H1 (cell line): ENCODE results near the gene RAB11FIP3. TPM values are rescaled to one million over a fixed set of nuclear protein-coding genes. Genes with fewer than 3 reads are reported as not detected.

Experiments used
- CTCF ChIA-PET: fragments of 300-600 bp; sonication (Branson Sonifier 250); formaldehyde crosslinking; loops from one replicate; lab custom pipeline; 2021; ENCODE audit not compliant: partially characterized antibody; lab: Charles Lee
- POLR2A ChIA-PET: fragments of 300-600 bp; sonication (Branson Sonifier 250); formaldehyde crosslinking; loops from one replicate; lab custom pipeline; 2021; ENCODE audit warnings: inconsistent platforms; ENCODE audit not compliant: partially characterized antibody; lab: Charles Lee
- DNase-seq, 2 experiments: peaks; one replicate each; pipeline versions ENCODE4 v3.0.0 to v3.0.0-alpha.2; 2010 to 2022; ENCODE audit warnings: low spot score in 2 of 2, low read depth in 1 of 2, mixed read lengths in 1 of 2
- FAIRE-seq: peaks from 2 replicates; lab custom pipeline; 2011; peaks lifted over from hg19 to GRCh38; lab: Jason Lieb, UNC
- H2AFZ ChIP-seq: 2 replicates; pipeline ENCODE4 v1.8.1; 2012; ENCODE audit warnings: low read length, inconsistent platforms
- H2AK5ac ChIP-seq: 2 replicates; pipeline ENCODE4 v1.6.1; 2013; ENCODE audit warnings: low read depth, low read length
- H2BK120ac ChIP-seq: replicated peaks from 2 replicates; pipeline ENCODE3; 2013; ENCODE audit warnings: low read depth, low read length, inconsistent platforms
- H2BK12ac ChIP-seq: 2 replicates; pipeline ENCODE4 v1.6.1; 2013; ENCODE audit warnings: low read depth, low read length
- H2BK15ac ChIP-seq: 2 replicates; pipeline ENCODE4 v1.6.1; 2013; ENCODE audit warnings: low read length
- H2BK20ac ChIP-seq: 2 replicates; pipeline ENCODE4 v1.6.1; 2013; ENCODE audit warnings: low read length
- H2BK5ac ChIP-seq: 2 replicates; pipeline ENCODE4 v1.6.1; 2013; ENCODE audit warnings: low read depth, low read length
- H3K14ac ChIP-seq: 2 replicates; pipeline ENCODE4 v1.6.1; 2013; ENCODE audit warnings: inconsistent platforms; ENCODE audit not compliant: insufficient read length
- H3K18ac ChIP-seq: 2 replicates; pipeline ENCODE4 v1.6.1; 2013; ENCODE audit warnings: low read length; ENCODE audit errors: extremely low read depth
- H3K23ac ChIP-seq: 2 replicates; pipeline ENCODE4 v1.6.1; 2013; ENCODE audit warnings: inconsistent platforms; ENCODE audit not compliant: insufficient read length
- H3K23me2 ChIP-seq: 2 replicates; pipeline ENCODE4 v1.6.1; 2013; ENCODE audit warnings: low read depth, low read length
- H3K27ac ChIP-seq: 2 replicates; pipeline ENCODE4 v1.6.1; 2011; ENCODE audit warnings: low read depth, low read length, inconsistent platforms
- H3K27me3 ChIP-seq, 4 experiments: replicated peaks in 1 of 4; 1 replicate in 1 of 4; 2 replicates in 3 of 4; pipeline versions ENCODE4 v1.6.1 to v1.8.1; 2011 to 2013; ENCODE audit warnings: low read length in 3 of 4, mild to moderate bottlenecking in 3 of 4, inconsistent platforms in 2 of 4, mixed read lengths in 2 of 4, moderate library complexity in 1 of 4; ENCODE audit not compliant: control insufficient read depth in 3 of 4, insufficient read depth in 3 of 4; ENCODE audit errors: extremely low read depth in 1 of 4
- H3K36me3 ChIP-seq, 4 experiments: 2 replicates each; pipeline versions ENCODE4 v1.6.1 to v1.8.1; 2011 to 2013; ENCODE audit warnings: mild to moderate bottlenecking in 4 of 4, low read length in 3 of 4, moderate library complexity in 2 of 4, control low read depth in 1 of 4, inconsistent platforms in 1 of 4; ENCODE audit not compliant: insufficient read depth in 4 of 4, control insufficient read depth in 2 of 4
- H3K4ac ChIP-seq: replicated peaks from 2 replicates; pipeline ENCODE3; 2013; ENCODE audit warnings: low read length, low read depth, mixed read lengths, inconsistent platforms; ENCODE audit not compliant: insufficient read length
- H3K4me1 ChIP-seq, 4 experiments: replicated peaks in 1 of 4; 1 replicate in 1 of 4; 2 replicates in 3 of 4; pipeline versions ENCODE4 v1.6.1 to v1.8.1; 2011 to 2013; ENCODE audit warnings: low read length in 3 of 4, inconsistent platforms in 2 of 4, mixed read lengths in 1 of 4; ENCODE audit not compliant: insufficient read depth in 4 of 4, control insufficient read depth in 3 of 4
- H3K4me2 ChIP-seq, 2 experiments: 2 replicates each; pipeline versions ENCODE4 v1.6.1 to v1.8.1; 2011 to 2013; ENCODE audit warnings: low read depth in 2 of 2, low read length in 2 of 2, control low read depth in 1 of 2, inconsistent platforms in 1 of 2, mild to moderate bottlenecking in 1 of 2; ENCODE audit not compliant: insufficient read depth in 1 of 2
- H3K4me3 ChIP-seq, 4 experiments: fragments of 200-600, 300-600 bp in 1 of 4; sonication (generic), shearing (Covaris generic), sonication (Bioruptor Twin) in 1 of 4; 2 replicates each; pipeline versions ENCODE4 v1.5.1 to v1.8.1; 2011 to 2016; ENCODE audit warnings: low read length in 4 of 4, low read depth in 3 of 4, control low read depth in 2 of 4, inconsistent platforms in 2 of 4, mild to moderate bottlenecking in 2 of 4, mixed read lengths in 1 of 4, moderate library complexity in 1 of 4; ENCODE audit not compliant: insufficient read depth in 2 of 4; ENCODE audit errors: extremely low read depth in 1 of 4
- H3K56ac ChIP-seq: replicated peaks from 2 replicates; pipeline ENCODE3; 2013; ENCODE audit warnings: low read depth, mild to moderate bottlenecking, mixed read lengths, low read length, inconsistent platforms; ENCODE audit not compliant: insufficient read length
- H3K79me1 ChIP-seq: 2 replicates; pipeline ENCODE4 v1.6.1; 2013; ENCODE audit warnings: low read depth, low read length, control low read depth
- H3K79me2 ChIP-seq, 2 experiments: 2 replicates each; pipeline versions ENCODE4 v1.6.1 to v1.8.1; 2012 to 2013; ENCODE audit warnings: low read length in 2 of 2, mild to moderate bottlenecking in 2 of 2, inconsistent platforms in 1 of 2; ENCODE audit not compliant: insufficient read depth in 2 of 2, control insufficient read depth in 1 of 2
- H3K9ac ChIP-seq, 4 experiments: replicated peaks in 1 of 4; 1 replicate in 1 of 4; 2 replicates in 3 of 4; pipeline versions ENCODE4 v1.6.1 to v1.8.1; 2011 to 2013; ENCODE audit warnings: low read depth in 3 of 4, low read length in 3 of 4, control low read depth in 2 of 4, mild to moderate bottlenecking in 2 of 4, moderate library complexity in 2 of 4, inconsistent platforms in 1 of 4; ENCODE audit errors: extremely low read depth in 1 of 4
- H3K9me3 ChIP-seq, 2 experiments: 2 replicates each; pipeline versions ENCODE4 v1.6.1 to v1.8.1; 2012 to 2013; ENCODE audit warnings: mild to moderate bottlenecking in 2 of 2, moderate library complexity in 2 of 2, control low read depth in 1 of 2, inconsistent platforms in 1 of 2, low read depth in 1 of 2, low read length in 1 of 2, mixed read lengths in 1 of 2; ENCODE audit not compliant: insufficient read depth in 2 of 2
- H4K20me1 ChIP-seq, 2 experiments: replicated peaks in 1 of 2; 2 replicates each; pipeline versions ENCODE3 to v1.8.1; 2011 to 2013; ENCODE audit warnings: inconsistent platforms in 2 of 2, low read length in 2 of 2, mild to moderate bottlenecking in 1 of 2; ENCODE audit not compliant: insufficient read depth in 2 of 2, control insufficient read depth in 1 of 2
- H4K5ac ChIP-seq: 2 replicates; pipeline ENCODE4 v1.6.1; 2013; ENCODE audit warnings: low read length, low read depth, mixed read lengths, inconsistent platforms; ENCODE audit not compliant: insufficient read length
- H4K8ac ChIP-seq: 2 replicates; pipeline ENCODE4 v1.8.0; 2013; ENCODE audit warnings: mild to moderate bottlenecking, moderate library complexity, low read length, inconsistent platforms; ENCODE audit not compliant: insufficient read depth; ENCODE audit errors: extremely low read depth
- H4K91ac ChIP-seq: replicated peaks from 2 replicates; pipeline ENCODE3; 2013; ENCODE audit warnings: low read length, mixed read lengths, inconsistent platforms; ENCODE audit not compliant: insufficient read length
- ATF3 ChIP-seq: IDR thresholded peaks from 2 replicates; pipeline ENCODE4 v1.6.1; 2011; ENCODE audit warnings: low read depth, mild to moderate bottlenecking, low read length; ENCODE audit not compliant: insufficient read depth
- FOSL1 ChIP-seq: IDR thresholded peaks from 2 replicates; pipeline ENCODE4 v1.6.1; 2011; ENCODE audit warnings: mild to moderate bottlenecking, low read depth, low read length, moderate library complexity; ENCODE audit not compliant: insufficient read depth
- SP2 ChIP-seq: IDR thresholded peaks from 2 replicates; pipeline ENCODE4 v1.6.1; 2012; ENCODE audit warnings: mild to moderate bottlenecking, low read length, inconsistent platforms
- SUZ12 ChIP-seq: fragments of 200-600 bp; sonication (generic); IDR thresholded peaks from 2 replicates; pipeline ENCODE4 v1.6.1; 2012; ENCODE audit warnings: mild to moderate bottlenecking, inconsistent platforms, low read length, moderate library complexity, mixed read lengths
- WGBS, 2 experiments: shearing (Covaris generic) in 1 of 2; methylation state at CpG; one replicate each; pipeline versions ENCODE4 v1.1.6 to v1.1.7; 2013 to 2015; ENCODE audit warnings: low lambda C conversion rate in 2 of 2, mixed read lengths in 2 of 2, inconsistent platforms in 1 of 2, low coverage in 1 of 2, missing lambda C conversion rate in 1 of 2; ENCODE audit not compliant: insufficient replicate concordance in 2 of 2, insufficient coverage in 1 of 2, insufficient read length in 1 of 2; ENCODE audit errors: extremely low coverage in 1 of 2, missing lambda C conversion rate in 1 of 2; 5-methylcytosine and 5-hydroxymethylcytosine counted together
- polyA plus RNA-seq, 7 experiments: library from polyadenylated mRNA; depleted of rRNA in 3 of 7; stranded (reverse) in 5 of 7; unstranded in 2 of 7; fragments of >200 nt in 5 of 7; fragments of 200-250 nt in 2 of 7; gene quantifications; 1 replicate in 5 of 7; 2 replicates in 1 of 7; 4 replicates in 1 of 7; pipeline versions ENCODE4 v1.2.1 to v1.2.3, GENCODE V29; 2011 to 2013; ENCODE audit warnings: missing spikeins in 2 of 7, mixed read lengths in 2 of 7
- total RNA-seq: library from RNA; stranded (reverse); fragmentation: NEBNext Ultra II Directional; extraction: Animal tissue kit (Norgen Biotek cat#: 25700); gene quantifications from 2 replicates; pipeline ENCODE4 v1.2.1, GENCODE V29; 2021

RAB11FIP3 gene
- total and polyA plus RNA-seq, 2 of the 8 experiments (the other 6 are each of a cell fraction or from before 2014, with no cell fraction given), result 9.3 to 35.2 TPM

DNA sequence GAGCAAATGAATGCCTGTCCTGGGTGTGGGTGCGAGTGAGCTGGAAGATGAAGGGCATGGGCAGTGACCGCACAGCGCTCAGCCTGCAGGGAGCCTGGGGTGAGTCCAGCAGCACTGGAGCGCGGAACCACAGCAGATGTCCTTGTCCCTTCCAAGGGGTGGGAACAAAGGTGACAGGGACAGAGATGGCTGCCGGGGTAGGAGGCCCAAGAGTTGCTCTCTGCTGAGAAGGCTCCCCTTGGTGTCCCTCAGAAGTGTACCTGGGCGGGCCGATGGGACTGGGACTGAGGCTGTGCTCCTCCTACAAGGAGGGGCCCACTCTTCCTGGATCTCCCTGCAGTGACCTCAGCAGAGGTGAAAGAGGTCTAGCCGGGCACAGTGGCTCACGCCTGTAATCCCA, 36.1 kb upstream of the RAB11FIP3 start:
- H3K79me2 ChIP-seq, result no peaks in the 10 kb centered on the region
- H3K56ac ChIP-seq, result no peak overlapping the region
- no peak overlapping the region for H2BK20ac ChIP-seq
- no peak overlapping the region for H3K23ac ChIP-seq
- H4K8ac ChIP-seq, result no peak overlapping the region
- H3K27ac ChIP-seq, result no peak overlapping the region
- no peaks in the 10 kb centered on the region for H3K36me3 ChIP-seq
- FAIRE-seq (no peak), DNase-seq (no peak)
- 84% methylated on average over 10 of the region's 10 CpGs; no CpG with 5 or more reads in 1 of the 2 experiments for WGBS, 2 experiments
- H3K27me3 ChIP-seq, result no peaks in the 10 kb centered on the region
- H3K4me3 ChIP-seq, result no peak overlapping the region
- no peak overlapping the region for H2BK5ac ChIP-seq
- no peak overlapping the region for H3K4ac ChIP-seq
- no peak overlapping the region for H2BK12ac ChIP-seq
- no peak overlapping the region for H3K14ac ChIP-seq
- no peak overlapping the region for H2AK5ac ChIP-seq
- no peak overlapping the region for H2BK15ac ChIP-seq
- H3K9me3 ChIP-seq, result peaks cover 0 to 5% of the 10 kb centered on the region in 2 experiments; a peak in 2 of 4 replicates
- no peaks in the 10 kb centered on the region for H3K79me1 ChIP-seq
- no peak overlapping the region for H3K4me2 ChIP-seq
- no peaks in the 10 kb centered on the region for H3K23me2 ChIP-seq
- H2AFZ ChIP-seq, result no peak overlapping the region
- H4K5ac ChIP-seq, result no peak overlapping the region
- no peak overlapping the region for H2BK120ac ChIP-seq
- H3K18ac ChIP-seq, result no peak overlapping the region
- POLR2A ChIA-PET, result interaction anchor here (3.2 to 7.3 kb wide), 2 partner anchors 8 to 10 kb away, joined by 11 to 67 read pairs; partner anchors contain the start of gene NME4
- H3K9ac ChIP-seq, result no peak overlapping the region
- CTCF ChIA-PET, result interaction anchor here (0.6 to 4.9 kb wide), 4 partner anchors 91 to 131 kb away, joined by 3 to 31 read pairs (median 5); no protein-coding TSS in a partner anchor
- peaks cover 0 to under 1% (median under 1%) of the 10 kb centered on the region in 4 experiments; a peak in 3 of 7 replicates for H3K4me1 ChIP-seq
- no peak overlapping the region for H4K91ac ChIP-seq
- no peaks in the 10 kb centered on the region for H4K20me1 ChIP-seq
- TF ChIP-seq FOSL1 (no peak), ATF3 (no peak), SP2 (no peak), SUZ12 (no peak)
